NCI-H187 (cell line): ENCODE data around the gene CHRNA7.

Source experiments
- DNase-seq, 2 experiments: peaks; one replicate each; lab custom pipeline; 2025; lab: John Stamatoyannopoulos, UW

Gene CHRNA7

DNA sequence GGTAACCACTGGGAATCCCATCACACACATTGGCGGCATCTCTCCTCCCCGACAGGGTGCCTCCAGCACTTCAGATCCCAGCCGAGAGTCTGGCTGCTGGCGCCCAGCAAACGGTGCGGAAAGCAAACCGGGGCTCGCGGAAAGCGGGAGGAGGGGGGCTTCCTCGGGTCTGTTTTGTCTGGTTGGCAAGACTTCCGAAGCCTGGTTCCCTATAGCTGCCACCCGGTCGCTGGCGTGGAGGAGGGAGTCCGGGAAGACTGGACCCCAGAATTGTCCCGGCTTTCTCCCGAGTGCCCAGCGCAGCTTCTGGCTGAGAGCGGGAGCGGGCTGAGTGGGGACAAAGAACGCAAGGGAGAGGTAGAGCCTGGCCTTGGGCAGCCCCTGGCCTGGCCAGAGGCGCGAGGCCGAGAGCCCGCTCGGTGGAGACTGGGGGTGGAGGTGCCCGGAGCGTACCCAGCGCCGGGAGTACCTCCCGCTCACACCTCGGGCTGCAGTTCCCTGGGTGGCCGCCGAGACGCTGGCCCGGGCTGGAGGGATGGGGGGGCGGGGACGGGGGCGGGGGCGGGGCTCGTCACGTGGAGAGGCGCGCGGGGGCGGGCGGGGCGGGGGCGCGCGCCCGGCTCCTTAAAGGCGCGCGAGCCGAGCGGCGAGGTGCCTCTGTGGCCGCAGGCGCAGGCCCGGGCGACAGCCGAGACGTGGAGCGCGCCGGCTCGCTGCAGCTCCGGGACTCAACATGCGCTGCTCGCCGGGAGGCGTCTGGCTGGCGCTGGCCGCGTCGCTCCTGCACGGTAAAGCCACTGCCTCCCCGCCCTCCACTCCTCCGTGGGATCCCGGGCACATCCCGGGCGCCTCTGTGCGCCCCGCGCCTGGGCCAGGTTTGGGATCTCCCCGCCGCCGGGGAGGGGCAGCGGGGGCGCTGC is at the start of gene CHRNA7:
TSS of gene CHRNA7 (plus strand) at position 654 of the 920 bp plus-strand sequence. CDS start at position 734, 80 bp downstream.
- peak in 1 of 2 experiments; percentile 57 for DNase-seq

DNA sequence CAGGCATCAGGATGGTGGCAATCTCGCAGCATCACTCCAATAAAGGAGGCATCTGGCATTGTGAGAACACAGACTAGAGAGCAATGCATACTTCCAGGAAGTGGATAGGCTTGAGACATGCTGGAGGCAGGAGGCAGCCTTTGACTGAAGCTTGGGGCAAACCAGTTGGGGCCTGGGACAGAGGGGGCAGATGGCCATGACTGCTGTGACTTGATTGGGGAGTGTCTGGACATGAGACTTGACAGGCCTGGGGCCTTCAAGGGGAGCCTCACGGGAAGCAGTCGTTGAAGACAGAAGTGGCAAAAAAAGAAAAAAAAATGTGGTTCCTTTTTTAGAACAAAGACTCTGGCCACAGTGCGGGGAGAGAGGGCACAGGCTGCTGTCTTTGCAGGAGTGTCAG is 44.7 kb upstream of the CHRNA7 start:
- no peak for DNase-seq

- DNase-seq = no peak
Observed at GRCh38 chr15:31993062-31993461, 37.3 kb upstream of the CHRNA7 start.

- no peak for DNase-seq
Observed at GRCh38 chr15:31997711-31998110, 32.6 kb upstream of the CHRNA7 start.

- DNase-seq = no peak
Observed at GRCh38 chr15:32003558-32003957, 26.8 kb upstream of the CHRNA7 start.

DNA sequence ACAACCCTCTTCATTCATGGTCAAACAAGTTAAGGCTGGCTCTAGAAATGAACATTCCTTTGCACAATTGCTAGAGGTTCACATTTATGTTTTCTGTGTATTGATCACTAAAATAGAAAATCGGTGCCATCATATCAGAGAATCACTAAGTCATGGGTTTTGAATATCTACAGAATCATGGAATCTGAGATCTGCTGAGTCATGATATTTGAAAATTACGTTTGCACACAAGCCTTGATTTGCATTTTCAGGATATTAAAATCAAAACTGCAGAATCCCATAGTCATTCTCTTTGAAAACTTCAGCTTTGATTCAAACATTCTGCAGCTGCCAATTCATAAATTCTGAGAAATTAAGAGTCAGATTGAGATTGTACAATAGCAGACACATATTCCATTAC is 26.1 kb upstream of the CHRNA7 start:
- DNase-seq = no peak

DNA sequence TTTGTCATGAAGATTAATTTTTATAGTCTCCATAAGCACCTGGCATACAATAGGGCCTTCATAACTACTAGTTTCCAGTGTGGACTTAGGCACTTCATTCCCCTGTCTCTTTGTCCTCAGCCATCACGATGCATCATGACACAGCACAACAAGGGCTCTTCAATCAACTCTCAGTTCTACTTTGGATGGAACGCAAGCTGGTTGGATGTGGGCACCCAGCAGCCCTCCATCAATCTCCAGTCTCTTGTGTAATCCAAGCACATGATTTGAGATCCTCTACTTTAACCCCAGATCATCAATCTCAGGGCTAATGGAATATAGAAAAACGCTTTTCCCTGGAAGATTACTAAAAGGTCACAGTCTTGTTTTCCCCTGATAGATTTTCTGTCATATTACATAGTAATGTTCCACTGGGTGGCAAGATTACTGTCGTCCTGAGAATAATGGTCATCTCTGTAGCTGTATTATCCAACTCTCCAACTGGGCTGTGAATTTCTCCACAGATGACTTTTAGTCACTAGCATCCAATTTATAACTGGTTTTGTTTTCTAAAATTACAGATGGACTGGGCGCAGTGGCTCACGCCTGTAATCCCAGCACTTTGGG is 22.9 kb upstream of the CHRNA7 start:
- DNase-seq = peak; percentile 39 to 47

GRCh38 chr15:32014953-32015352 is 15.4 kb upstream of the CHRNA7 start:
- DNase-seq = no peak

- DNase-seq = no peak
Observed at GRCh38 chr15:32020156-32020555, 10.2 kb upstream of the CHRNA7 start.

DNA sequence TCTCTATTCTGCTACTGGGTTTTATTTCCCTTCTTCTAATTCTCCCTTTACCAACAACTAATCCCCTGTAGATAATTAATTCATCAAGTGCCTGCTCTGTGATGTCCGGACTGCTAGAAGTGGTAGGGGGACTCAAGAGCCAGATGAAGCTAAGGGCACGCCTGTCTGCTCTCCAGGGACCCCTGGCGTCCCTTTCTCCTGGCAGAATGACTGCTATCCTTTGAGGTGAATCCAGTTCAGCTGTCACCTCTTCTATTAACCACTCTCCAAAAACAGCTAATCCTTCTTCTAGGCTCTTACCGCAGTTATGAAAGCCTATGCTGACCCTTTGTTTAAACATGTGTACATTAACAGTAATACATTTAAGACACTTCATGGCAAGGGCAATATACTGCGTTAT is 1.4 kb upstream of the CHRNA7 start:
- DNase-seq = no peak

- no peak for DNase-seq
Observed at GRCh38 chr15:32029409-32029861, 880 bp upstream of the CHRNA7 start.

GRCh38 chr15:32030795-32031194 is 480 bp downstream of the CHRNA7 start:
- no peak for DNase-seq

DNA sequence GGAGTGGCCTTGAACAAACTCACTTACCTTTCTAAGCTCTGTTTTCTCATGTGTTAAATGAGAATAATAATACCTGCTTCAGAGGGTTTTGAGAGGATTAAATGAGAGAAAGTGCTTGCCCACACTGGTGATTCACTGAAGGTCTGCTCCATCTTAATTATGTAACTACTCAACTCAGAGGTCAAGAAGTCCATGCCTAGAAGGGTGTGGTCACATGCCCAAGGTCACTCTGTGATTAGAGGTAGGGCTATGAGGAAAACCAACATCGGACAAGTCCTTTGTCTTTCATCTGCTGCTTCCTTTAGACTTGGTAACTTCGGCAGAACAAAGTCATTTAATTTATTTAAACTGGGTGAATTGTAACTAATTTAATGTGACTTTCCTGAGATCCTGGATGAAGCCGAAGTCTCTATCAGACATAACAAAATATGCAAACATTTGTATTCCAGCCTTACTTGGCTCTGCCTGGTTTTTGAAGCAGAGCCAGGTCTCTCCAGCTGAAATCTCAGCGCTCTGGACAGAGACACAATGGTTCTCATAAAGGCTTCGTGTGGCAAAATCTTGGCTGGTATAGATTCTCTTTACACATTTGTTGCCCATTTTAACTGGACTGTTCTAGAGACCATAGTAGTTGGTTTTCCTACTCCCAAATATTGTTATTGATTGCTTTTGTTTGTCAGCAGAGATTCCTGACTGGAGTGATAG is 3.0 kb downstream of the CHRNA7 start:
- no peak for DNase-seq

GRCh38 chr15:32034106-32034505 is 3.8 kb downstream of the CHRNA7 start:
- DNase-seq = no peak

- no peak for DNase-seq
Observed at GRCh38 chr15:32035285-32035684, 5.0 kb downstream of the CHRNA7 start.

DNA sequence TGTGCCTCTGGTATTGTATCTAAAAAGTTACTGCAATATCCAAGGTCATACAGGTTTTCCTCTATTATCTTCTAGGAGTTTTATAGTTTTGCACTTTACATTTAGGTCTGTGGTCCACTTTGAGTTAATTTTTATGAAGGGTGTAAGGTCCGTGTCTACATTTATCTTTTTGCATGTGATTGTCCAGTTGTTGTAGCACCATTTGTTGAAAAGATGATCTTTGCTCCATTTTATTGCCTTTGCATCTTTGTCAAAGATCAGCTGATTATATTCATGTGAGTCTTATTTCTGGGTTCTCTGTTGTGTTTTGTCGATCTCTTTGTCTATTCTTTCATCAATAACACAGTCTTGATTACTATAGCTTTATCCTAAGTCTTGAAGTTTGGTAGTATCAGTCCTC is 6.7 kb downstream of the CHRNA7 start:
- no peak for DNase-seq

DNA sequence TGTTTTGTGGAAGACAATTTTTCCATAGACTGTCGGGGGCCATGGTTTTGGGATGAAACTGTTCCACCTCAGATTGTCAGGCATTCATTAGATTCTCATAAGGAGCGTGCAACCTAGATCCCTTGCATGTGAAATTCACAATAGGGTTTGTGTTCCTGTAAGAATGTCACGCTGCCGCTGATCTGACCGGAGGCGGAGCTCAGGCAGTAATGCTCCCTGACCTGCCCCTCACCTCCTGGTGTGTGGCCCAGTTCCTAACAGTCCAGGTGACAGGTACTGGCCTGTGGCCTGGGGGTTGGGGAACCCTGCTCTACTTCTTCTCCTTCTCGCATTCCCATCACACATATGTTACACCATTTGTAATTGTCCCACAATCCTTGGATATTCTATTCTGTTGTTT is 11.0 kb downstream of the CHRNA7 start:
- no peak for DNase-seq

DNA sequence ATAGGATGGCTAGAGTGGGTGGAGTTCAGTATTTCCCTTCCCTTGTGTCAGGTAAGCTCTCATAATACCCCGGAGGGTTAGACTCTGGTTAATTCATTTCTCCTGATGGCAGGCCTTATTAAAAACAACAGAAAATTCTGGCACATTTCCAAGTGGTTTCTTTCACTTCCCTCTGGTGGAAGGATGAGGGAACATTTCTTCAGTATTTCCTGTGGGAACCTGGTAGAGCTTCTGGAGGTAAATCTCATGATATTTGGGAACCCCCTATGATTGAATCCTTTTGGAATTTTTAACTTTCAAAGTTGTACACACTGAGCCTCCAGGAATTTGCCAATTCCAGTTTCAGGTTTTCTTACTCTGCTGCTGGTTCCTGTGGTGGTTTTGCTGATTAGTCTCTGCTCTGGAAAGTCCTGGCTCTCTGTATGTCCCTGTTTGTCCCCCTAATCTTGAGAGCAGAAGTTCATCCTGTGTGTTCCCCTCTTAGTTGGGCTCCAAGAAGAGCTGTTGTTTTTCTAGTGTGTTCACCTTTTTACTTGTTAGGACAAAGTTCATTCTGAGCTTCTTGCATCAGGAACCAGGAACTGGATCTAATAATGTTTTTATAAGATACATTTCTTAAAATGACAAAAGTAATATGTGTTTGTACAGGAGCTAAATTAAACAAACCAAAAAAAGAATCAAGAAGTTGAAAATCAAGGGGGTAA is 12.1 kb downstream of the CHRNA7 start:
- no peak for DNase-seq

DNA sequence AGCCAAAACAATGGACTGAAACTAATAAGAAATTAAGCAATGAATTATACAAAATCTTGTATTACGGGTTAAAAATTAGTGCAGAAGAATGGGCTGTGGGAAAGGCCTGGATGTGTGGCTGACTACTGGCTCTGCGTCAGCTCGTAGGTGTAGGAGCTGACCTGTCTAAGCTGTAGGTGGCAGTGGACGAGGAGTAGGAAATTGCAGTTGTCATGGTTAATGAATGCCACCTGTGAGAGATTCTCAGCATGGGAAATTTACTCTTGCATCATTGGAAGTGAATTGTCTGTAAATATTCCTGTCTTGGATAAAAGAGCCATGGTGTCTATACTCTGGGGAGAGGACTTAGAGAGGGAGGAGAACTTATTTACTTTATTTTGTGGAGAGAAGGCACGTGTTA is 23.4 kb downstream of the CHRNA7 start:
- no peak for DNase-seq

- DNase-seq = no peak
Observed at GRCh38 chr15:32057876-32058425, 27.6 kb downstream of the CHRNA7 start.

- no peak for DNase-seq
Observed at GRCh38 chr15:32060706-32061105, 30.4 kb downstream of the CHRNA7 start.

DNA sequence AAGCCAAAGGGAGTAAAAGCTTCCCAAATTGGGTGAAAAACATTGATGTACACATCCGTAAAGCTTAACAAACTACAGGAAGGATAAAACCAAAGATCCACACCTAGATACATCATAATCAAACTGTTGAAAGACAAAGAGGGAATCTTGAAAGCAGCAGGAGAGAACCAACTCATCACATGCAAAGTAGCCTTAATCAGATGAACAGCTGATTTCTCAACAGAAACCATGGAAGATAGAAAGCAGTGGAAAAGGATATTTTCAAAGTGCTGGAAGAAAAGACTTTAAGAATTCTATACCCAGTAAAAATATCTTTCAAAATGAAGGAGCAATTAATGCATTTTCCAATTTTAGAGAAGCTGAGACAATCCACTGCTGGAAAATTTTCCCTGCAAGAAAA is 36.8 kb downstream of the CHRNA7 start:
- no peak for DNase-seq
